Ovary (tissue), 3 donors: ENCODE results near the gene MRTFA.

ENCODE experiments used
- CTCF ChIP-seq, 3 donors: fragments of 450-650 bp in 2 of 3; fragments of 200-600 bp in 1 of 3; IDR thresholded peaks; one replicate each; pipeline versions ENCODE4 v1.5.1 to v1.8.0; 2016 to 2022; ENCODE audit warnings: antibody characterized with exemption in 3 of 3, mild to moderate bottlenecking in 1 of 3
- POLR2A ChIP-seq: fragments of 450-650 bp; IDR thresholded peaks from one replicate; pipeline ENCODE4 v1.6.1; 2017; ENCODE audit warnings: antibody characterized with exemption, mild to moderate bottlenecking, moderate library complexity
- donor health status: DM: no; HTN: no; CAD: no.

- no peak for TF ChIP-seq POLR2A
- TF ChIP-seq CTCF (IDR thresholded peaks at IDR 0.05) = no peak
Measured at GRCh38 chr22:40659166-40659565, 22.6 kb upstream of the MRTFA start.
